Fibroblast of the aortic adventitia (primary cell): ENCODE data around the gene URAD. TPM values are rescaled to one million over a fixed set of nuclear protein-coding genes. Genes with fewer than 3 reads are reported as not detected.

Experiments
- DNase-seq: peaks from one replicate; pipeline ENCODE4 v3.0.0-alpha.2; 2010; ENCODE audit warnings: low read depth
- H3K4me3 ChIP-seq: 2 replicates; pipeline ENCODE4 v1.5.1; 2011; ENCODE audit warnings: low read depth, mild to moderate bottlenecking, control low read depth, low read length, moderate library complexity
- total RNA-seq: library from RNA; depleted of rRNA; stranded (reverse); fragments of >200 nt; gene quantifications from 2 replicates; pipeline ENCODE4 v1.2.3, GENCODE V29; 2012; ENCODE audit warnings: low replicate concordance
- TF ChIP-seq, protein P1 (sequence below): IDR thresholded peaks from 2 replicates; pipeline ENCODE4 v1.5.1; 2011; ENCODE audit warnings: mild to moderate bottlenecking, low read length, control low read depth, inconsistent platforms; ENCODE audit not compliant: insufficient read depth

Gene URAD
- total RNA-seq, 1 donor = not detected

GRCh38 chr13:28000567-28000966 lies 12.1 kb upstream of the URAD start:
- no peak overlapping the region for H3K4me3 ChIP-seq
- DNase-seq = no peak
- TF ChIP-seq, protein P1, sequence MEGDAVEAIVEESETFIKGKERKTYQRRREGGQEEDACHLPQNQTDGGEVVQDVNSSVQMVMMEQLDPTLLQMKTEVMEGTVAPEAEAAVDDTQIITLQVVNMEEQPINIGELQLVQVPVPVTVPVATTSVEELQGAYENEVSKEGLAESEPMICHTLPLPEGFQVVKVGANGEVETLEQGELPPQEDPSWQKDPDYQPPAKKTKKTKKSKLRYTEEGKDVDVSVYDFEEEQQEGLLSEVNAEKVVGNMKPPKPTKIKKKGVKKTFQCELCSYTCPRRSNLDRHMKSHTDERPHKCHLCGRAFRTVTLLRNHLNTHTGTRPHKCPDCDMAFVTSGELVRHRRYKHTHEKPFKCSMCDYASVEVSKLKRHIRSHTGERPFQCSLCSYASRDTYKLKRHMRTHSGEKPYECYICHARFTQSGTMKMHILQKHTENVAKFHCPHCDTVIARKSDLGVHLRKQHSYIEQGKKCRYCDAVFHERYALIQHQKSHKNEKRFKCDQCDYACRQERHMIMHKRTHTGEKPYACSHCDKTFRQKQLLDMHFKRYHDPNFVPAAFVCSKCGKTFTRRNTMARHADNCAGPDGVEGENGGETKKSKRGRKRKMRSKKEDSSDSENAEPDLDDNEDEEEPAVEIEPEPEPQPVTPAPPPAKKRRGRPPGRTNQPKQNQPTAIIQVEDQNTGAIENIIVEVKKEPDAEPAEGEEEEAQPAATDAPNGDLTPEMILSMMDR = no peak

- peak; percentile 51 for DNase-seq
- no peak overlapping the region for H3K4me3 ChIP-seq
- TF ChIP-seq, protein P1 = peak; percentile 62
Measured at GRCh38 chr13:27997904-27998522, 9.5 kb upstream of the URAD start.

DNA sequence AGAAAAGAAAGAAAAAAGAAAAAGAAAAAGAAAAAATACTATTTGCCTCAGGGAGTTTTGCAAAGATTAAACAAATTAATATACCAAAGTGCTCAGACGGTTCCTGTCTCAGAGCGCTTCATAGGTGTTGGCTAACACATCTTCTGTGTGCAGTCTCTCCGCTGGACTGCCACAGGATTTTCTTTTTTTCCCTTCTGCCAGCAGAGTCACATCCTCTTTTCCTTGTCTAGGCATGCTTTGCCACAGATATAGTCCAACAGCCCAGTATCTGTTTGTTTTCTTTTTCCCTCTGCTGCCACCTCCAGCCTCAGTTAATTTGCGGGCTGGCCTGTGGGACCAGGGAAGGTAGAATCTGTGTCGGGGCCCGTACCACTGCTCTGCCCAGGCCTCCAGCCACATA lies 3.4 kb upstream of the URAD start:
- TF ChIP-seq, protein P1 = no peak
- no peak for DNase-seq
- no peak overlapping the region for H3K4me3 ChIP-seq

- DNase-seq = no peak
- TF ChIP-seq, protein P1 = no peak
Measured at GRCh38 chr13:27985600-27985999, 2.9 kb downstream of the URAD start.

DNA sequence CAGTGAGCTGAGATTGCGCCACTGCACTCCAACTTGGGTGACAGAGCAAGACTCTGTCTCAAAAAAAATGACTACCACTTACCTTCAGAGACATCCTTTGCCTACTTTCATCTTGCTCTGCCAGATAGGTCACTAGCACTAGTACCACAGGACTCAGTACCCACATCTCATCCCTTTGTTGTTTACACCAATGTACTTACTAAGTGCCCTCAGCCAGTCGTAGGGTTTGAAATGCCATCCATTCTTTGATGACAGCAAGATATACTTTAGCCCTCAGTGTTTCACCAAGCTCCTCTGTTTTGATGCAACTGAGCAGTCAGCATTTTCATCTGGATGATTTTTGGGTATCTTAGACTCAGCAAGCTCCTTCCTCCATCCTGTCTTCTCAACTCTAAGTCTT lies 6.1 kb downstream of the URAD start:
- TF ChIP-seq, protein P1 = no peak
- no peak overlapping the region for H3K4me3 ChIP-seq
- no peak for DNase-seq

More at GRCh38 chr13:27985600-27985999, 2.9 kb downstream of the URAD start:
- H3K4me3 ChIP-seq = no peak overlapping the region

- H3K4me3 ChIP-seq = no peak overlapping the region
- DNase-seq = no peak
- TF ChIP-seq, protein P1 = no peak
Measured at GRCh38 chr13:27981006-27981708, 7.3 kb downstream of the URAD start.
